Ovary (tissue), 3 donors: ENCODE results near the gene CREG2.

ENCODE experiments used
- EP300 ChIP-seq: sonication (generic); formaldehyde crosslinking; IDR thresholded peaks from one replicate; pipeline ENCODE4 v1.6.1; 2017; ENCODE audit warnings: antibody characterized with exemption
- POLR2A ChIP-seq: fragments of 450-650 bp; IDR thresholded peaks from one replicate; pipeline ENCODE4 v1.6.1; 2017; ENCODE audit warnings: antibody characterized with exemption, mild to moderate bottlenecking, moderate library complexity
- TF ChIP-seq, protein P1 (sequence below), 3 donors: fragments of 450-650 bp in 2 of 3; fragments of 200-600 bp in 1 of 3; IDR thresholded peaks; one replicate each; pipeline versions ENCODE4 v1.5.1 to v1.8.0; 2016 to 2022; ENCODE audit warnings: antibody characterized with exemption in 3 of 3, mild to moderate bottlenecking in 1 of 3
- donor health status: DM: no; HTN: no; CAD: no.

DNA sequence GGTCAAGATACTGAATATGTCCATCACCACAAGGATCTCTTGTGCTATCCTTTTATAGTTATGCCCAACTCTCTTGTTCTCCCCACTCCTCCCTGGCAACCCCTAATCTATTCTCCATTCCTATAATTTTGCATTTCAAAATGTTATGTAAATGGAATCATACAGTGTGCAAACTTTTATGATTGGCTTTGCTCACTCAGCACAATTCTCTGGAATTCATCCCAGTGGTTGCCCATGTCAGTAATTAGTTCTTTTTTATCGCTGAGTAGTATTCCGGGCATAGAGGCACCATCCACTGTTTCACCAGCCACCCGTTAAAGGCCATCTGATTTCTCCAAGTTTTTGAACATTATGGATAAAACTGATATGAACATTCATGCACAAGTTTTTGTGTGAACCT, 40.4 kb downstream of the CREG2 start:
- TF ChIP-seq, protein P1, sequence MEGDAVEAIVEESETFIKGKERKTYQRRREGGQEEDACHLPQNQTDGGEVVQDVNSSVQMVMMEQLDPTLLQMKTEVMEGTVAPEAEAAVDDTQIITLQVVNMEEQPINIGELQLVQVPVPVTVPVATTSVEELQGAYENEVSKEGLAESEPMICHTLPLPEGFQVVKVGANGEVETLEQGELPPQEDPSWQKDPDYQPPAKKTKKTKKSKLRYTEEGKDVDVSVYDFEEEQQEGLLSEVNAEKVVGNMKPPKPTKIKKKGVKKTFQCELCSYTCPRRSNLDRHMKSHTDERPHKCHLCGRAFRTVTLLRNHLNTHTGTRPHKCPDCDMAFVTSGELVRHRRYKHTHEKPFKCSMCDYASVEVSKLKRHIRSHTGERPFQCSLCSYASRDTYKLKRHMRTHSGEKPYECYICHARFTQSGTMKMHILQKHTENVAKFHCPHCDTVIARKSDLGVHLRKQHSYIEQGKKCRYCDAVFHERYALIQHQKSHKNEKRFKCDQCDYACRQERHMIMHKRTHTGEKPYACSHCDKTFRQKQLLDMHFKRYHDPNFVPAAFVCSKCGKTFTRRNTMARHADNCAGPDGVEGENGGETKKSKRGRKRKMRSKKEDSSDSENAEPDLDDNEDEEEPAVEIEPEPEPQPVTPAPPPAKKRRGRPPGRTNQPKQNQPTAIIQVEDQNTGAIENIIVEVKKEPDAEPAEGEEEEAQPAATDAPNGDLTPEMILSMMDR (IDR thresholded peaks at IDR 0.05): no peak
- TF ChIP-seq POLR2A (no peak), EP300 (no peak)
